Left renal pelvis (tissue), 4 donors: ENCODE results near the gene ZDHHC9. TPM values are rescaled to one million over a fixed set of nuclear protein-coding genes. Genes with fewer than 3 reads are reported as not detected.

Experiments used
- DNase-seq, 4 donors: peaks; one replicate each; pipeline ENCODE4 v3.0.0-alpha.2; 2013; ENCODE audit warnings: low read depth in 4 of 4, low spot score in 3 of 4
- polyA plus RNA-seq, 4 donors: library from polyadenylated mRNA; unstranded; fragments of 120-200 nt; gene quantifications; one replicate each; pipeline ENCODE4 v1.2.1, GENCODE V29; 2013; ENCODE audit not compliant: insufficient read length in 4 of 4

The ZDHHC9 gene
- polyA plus RNA-seq, 4 donors, result 40.6 to 50.0 (median 44.6) TPM

- DNase-seq, result no peak
These were observed 56.2 kb downstream of the ZDHHC9 start for GRCh38 chrX:129787336-129788055.

DNA sequence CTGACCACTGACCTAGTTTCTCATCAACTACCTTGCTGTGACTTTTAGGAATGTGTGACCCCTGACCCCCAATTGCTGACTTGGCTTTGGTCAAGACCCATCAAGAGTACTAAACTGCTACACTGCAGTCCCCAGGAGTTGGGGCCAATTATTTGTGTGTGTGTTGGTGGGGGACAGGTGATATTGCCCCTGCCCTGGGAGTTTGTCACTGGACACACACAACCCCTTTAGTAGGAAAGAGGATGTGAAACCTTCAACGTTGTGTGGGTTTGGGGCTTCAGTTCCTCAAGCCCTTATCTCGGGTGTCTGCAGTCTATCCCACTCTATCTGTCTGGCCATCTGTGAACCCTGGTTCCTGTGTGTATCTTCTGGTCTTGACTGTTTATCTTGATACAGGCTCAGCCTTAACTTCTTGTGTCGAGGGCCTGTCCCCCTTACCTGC lies 57.5 kb downstream of the ZDHHC9 start:
- DNase-seq, result no peak

DNA sequence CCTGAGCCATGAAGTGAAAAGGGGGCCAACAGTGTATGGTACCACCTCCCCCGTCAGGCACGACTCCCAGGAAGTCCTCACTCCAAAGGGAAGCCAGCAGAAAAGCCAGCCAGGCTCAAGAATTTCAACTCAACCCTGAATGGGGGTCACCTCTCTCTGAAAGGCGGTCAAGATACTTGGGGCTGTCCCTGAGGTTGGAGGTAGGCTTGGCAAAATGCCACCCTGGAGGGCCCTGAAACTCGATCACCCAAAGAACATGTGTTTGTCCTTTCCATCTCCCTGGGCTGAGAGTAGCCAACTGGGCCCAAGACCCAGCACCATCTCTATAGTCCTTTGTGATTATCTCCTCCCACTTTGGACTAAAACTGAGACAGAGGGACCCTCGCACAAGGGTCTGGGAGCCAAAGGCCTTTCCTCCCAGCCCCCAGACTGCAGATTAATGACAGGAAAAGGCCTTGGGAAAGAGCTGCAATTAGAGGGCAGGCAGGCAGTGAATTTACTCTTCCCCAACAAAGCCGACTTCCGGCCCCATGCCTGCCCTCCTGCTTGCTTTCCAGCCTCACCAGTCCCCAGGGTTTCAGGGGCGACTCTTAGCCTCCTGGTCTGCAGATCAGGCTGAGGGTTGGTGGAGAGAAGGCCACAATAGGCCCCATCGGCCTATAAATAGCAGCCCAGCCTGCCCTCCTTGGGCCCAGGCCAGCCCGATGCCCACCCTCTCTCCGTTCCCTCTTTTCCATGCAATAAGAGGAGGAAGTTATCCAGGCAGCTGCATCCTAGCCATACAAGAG lies 58.3 kb downstream of the ZDHHC9 start:
- DNase-seq, result no peak

DNA sequence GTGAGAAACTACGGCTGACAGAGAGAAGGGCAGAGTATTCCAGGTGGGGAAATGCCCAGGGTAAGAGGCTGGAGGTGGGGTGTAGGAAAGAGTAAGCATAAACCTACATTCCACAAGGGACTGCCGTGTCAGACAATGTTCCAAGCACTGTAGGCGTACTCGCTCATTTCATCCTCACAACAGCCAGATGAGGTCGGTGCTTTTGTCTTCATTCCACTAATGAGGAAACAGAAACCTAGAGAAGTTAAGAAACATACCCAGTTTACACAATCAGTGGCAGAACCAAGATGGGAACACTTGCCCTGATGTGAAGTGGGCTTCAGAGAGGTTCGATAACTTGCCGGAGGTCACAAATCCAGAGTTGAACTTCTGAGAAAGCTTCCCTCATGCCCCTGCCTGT lies 59.3 kb downstream of the ZDHHC9 start:
- no peak for DNase-seq

DNA sequence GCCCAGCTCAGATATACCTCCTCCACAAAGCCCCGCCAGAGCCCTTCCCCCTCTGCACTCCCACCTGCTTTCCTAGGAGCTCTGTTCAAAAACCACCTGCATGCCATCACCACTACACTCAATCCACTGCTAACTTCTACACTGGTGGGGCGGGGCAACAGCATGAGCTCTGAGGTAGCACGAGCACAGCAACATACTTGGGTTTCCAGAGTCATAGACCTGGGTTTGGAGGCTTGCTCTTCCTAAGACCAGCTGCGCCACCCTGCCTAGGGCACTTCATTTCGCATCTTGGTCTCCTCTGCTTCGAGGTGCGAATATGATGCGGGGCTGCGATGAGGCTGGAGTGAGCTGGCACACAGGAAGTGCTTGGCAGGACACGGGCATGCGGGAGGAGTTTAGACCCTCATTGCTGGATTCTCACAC lies 60.4 kb downstream of the ZDHHC9 start:
- DNase-seq, result no peak

- no peak for DNase-seq
These were observed 61.0 kb downstream of the ZDHHC9 start for GRCh38 chrX:129782706-129783105.

DNA sequence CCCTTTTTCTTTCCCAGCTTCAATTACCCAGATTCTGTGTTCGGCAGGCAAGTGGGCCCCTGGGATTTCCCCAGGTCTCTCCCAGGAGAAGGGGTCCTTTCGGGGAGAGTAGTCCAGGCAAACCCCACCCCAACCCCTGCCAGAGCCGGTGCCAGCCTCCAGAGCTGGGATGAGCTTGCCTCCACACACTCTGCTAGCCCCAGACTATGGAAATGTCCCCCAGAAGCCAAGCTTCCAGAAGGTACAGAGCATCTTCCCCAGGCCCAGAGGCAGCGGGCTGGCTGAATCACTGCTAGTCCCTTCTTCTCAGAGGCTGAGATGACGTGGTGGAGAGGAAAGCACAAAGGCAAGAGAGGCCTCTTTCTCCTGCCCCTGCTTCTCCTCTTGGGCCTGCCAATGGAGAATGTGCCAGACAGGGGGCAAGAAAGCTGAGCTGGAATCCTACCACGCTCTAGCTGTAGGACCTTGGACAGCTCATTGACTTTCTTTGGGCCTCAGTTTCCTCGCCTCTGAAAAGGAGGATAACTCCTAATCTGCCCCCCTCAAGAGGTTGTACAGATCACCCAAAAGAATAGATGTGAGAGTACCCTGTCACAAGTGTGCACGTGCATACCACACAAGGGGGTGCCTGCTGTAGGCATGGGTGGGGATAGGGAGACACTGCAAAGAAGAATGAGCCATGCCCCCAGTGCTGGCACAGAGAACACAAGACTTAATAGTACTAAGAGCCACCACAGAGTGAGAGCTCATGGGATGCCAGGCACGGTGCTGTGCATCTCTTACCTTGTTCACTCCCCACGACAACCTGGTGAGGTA lies 61.8 kb downstream of the ZDHHC9 start:
- DNase-seq, result no peak

- no peak for DNase-seq
These were observed 62.5 kb downstream of the ZDHHC9 start for GRCh38 chrX:129781134-129781672.

GRCh38 chrX:129780441-129781105 lies 63.1 kb downstream of the ZDHHC9 start:
- DNase-seq, result no peak

GRCh38 chrX:129779747-129780146 lies 63.9 kb downstream of the ZDHHC9 start, which contains the start of gene SASH3:
SASH3 (plus strand) TSS chrX:129779949; CDS start chrX:129780098, 149 bp downstream.
- no peak for DNase-seq

DNA sequence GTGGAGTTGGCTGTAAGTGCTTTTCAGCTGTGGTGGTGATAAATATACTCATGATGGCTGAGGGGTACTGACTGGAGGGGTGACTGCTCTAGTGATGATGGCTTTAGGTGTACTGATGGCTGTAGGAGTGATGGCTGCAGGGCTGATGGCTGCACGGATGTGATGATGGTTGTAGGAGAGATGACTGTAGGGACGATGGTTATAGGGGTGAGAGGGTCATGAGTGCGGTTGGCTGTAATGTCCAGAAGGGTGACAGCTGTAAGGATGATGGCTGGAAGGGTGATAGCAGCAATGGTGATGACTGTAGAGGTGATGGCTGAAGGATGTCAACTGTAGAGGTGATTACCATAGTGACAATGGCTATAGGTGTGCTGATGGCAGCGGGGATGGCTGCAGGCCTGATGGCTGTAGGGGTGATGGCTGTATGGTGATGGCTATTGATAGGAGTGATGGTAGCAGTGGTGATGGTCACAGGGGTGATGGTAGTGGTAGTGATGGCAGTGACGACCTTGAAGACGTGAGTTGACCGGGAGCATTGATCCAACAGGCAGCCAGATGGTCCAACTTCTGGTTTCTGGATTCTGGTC lies 64.5 kb downstream of the ZDHHC9 start:
- no peak for DNase-seq

- no peak for DNase-seq
These were observed 66.3 kb downstream of the ZDHHC9 start for GRCh38 chrX:129777218-129778030.

DNA sequence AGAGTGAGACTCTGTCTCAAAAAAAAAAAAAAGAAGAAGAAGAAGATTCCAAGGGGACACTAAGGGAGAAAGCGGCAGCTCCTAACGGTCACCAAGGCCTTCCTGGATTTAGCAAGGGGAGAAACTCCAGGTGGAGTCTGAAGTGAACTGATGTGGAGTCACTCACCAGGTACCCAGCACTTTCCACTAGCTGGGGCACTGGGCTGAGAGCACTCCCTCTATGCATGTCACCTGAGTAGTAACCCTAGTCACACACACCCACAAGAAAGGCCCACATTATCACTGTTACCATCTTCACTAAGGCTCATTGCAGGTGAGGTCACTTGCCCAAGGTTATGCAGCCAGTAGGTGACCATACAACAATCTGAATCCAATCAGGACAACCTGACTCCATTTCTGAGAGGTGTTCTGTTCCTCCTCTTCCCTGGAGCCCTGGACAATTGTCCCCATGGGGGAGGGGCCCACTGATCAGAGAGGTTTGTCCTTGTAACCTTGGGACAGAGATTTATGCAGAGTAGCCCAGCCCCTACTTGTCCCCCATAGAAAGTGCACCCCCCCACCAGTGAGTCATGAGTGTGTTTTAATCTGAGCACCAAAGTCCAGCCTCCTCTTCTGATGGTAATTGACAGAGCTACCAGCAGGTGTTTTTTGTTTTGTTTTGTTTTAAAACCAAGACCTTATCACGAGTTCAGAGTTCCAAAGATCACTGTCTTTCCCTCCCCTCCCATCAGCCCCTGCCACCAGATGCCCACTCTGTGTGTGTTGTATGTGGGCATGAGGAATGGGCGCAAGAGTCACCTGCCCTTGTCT lies 69.8 kb downstream of the ZDHHC9 start:
- no peak for DNase-seq

GRCh38 chrX:129772796-129773431 lies 70.8 kb downstream of the ZDHHC9 start:
- DNase-seq, result no peak

DNA sequence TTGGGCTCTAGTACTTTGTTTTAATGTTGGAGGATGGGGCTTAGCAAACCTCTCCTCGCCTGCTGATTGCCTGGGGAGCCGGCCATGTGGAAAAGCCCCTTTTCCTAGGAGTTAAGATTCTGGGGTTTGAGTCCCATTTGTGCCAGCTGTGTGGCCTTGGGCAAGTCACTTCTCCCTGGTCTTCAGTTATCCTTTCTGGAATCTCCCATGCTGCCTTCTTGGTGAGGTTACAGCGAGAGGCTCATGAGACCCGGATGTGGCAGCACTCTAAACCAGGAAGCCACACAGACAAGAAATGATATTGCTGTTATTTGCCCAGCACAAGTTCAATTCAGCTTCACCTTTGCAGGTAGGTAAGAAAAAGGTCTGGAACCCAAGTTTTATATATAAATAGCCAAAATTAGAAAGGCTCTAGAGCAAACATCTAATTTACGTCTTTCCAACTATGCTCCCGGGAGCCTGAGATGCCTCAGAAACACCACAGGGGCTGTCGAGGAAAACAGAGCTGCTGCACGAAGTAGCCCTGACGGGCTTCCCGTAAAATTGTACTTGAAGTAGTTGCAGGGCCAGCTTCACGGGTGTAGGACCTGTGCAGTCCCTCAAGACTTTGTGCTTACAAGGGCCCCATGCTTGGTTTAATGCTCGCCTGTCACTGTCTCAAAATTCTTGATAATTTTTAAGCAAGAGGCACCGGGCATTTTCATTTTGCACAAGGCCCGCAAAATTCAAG lies 72.3 kb downstream of the ZDHHC9 start:
- no peak for DNase-seq

GRCh38 chrX:129769467-129770154 lies 74.1 kb downstream of the ZDHHC9 start:
- DNase-seq, result no peak
